SHP77 (cell line): ENCODE data around the gene CHCHD3.

Experiments used
- DNase-seq, 2 experiments: peaks; one replicate each; lab custom pipeline; 2025; lab: John Stamatoyannopoulos, UW

The CHCHD3 gene

GRCh38 chr7:132815696-132816311 lies 266.1 kb downstream of the CHCHD3 start:
- no peak for DNase-seq

- DNase-seq = no peak
Measured at GRCh38 chr7:132815130-132815529, 266.8 kb downstream of the CHCHD3 start.

- no peak for DNase-seq
Measured at GRCh38 chr7:132810561-132810960, 271.3 kb downstream of the CHCHD3 start.

GRCh38 chr7:132806834-132807233 lies 275.1 kb downstream of the CHCHD3 start:
- DNase-seq = no peak

GRCh38 chr7:132805766-132806165 lies 276.1 kb downstream of the CHCHD3 start:
- no peak for DNase-seq

- DNase-seq = no peak
Measured at GRCh38 chr7:132804849-132805485, 276.9 kb downstream of the CHCHD3 start.

- DNase-seq = no peak
Measured at GRCh38 chr7:132800522-132800921, 281.4 kb downstream of the CHCHD3 start.

GRCh38 chr7:132799081-132799413 lies 282.8 kb downstream of the CHCHD3 start:
- DNase-seq = no peak

- no peak for DNase-seq
Measured at GRCh38 chr7:132797152-132797551, 284.7 kb downstream of the CHCHD3 start.

GRCh38 chr7:132793474-132793873 lies 288.4 kb downstream of the CHCHD3 start:
- no peak for DNase-seq

- no peak for DNase-seq
Measured at GRCh38 chr7:132791036-132791435, 290.9 kb downstream of the CHCHD3 start.

GRCh38 chr7:132790104-132790503 lies 291.8 kb downstream of the CHCHD3 start:
- DNase-seq = no peak

- DNase-seq = no peak
Measured at GRCh38 chr7:132789281-132789680, 292.6 kb downstream of the CHCHD3 start.

- DNase-seq = no peak
Measured at GRCh38 chr7:132785870-132786269, 296.0 kb downstream of the CHCHD3 start.

- DNase-seq = no peak
Measured at GRCh38 chr7:132784406-132784805, 297.5 kb downstream of the CHCHD3 start.

GRCh38 chr7:132783824-132784223 lies 298.1 kb downstream of the CHCHD3 start:
- DNase-seq = peak in 1 of 2 experiments; percentile 7

GRCh38 chr7:132782777-132783640 lies 298.9 kb downstream of the CHCHD3 start:
- no peak for DNase-seq

GRCh38 chr7:132780822-132781221 lies 301.1 kb downstream of the CHCHD3 start:
- no peak for DNase-seq

GRCh38 chr7:132779164-132779563 lies 302.7 kb downstream of the CHCHD3 start:
- no peak for DNase-seq

GRCh38 chr7:132778761-132779160 lies 303.1 kb downstream of the CHCHD3 start:
- DNase-seq = no peak

- DNase-seq = no peak
Measured at GRCh38 chr7:132777956-132778355, 303.9 kb downstream of the CHCHD3 start.

GRCh38 chr7:132777414-132777813 lies 304.5 kb downstream of the CHCHD3 start:
- DNase-seq = no peak

GRCh38 chr7:132776048-132776620 lies 305.8 kb downstream of the CHCHD3 start:
- DNase-seq = no peak
